Nephron (organoid): ENCODE data around the gene ITGA3.

Experiments
- H3K27ac Mint-ChIP-seq, 3 experiments: 2 replicates each; pipeline ENCODE4 v1.8.0; 2020; ENCODE audit warnings: mixed read lengths in 3 of 3, mild to moderate bottlenecking in 2 of 3, moderate library complexity in 1 of 3
- H3K27me3 Mint-ChIP-seq: 2 replicates; pipeline ENCODE4 v1.8.0; 2021; ENCODE audit warnings: low read depth, mild to moderate bottlenecking, moderate library complexity, mixed read lengths
- H3K36me3 Mint-ChIP-seq: 2 replicates; pipeline ENCODE4 v1.8.0; 2020; ENCODE audit warnings: low read depth, mixed read lengths
- H3K4me1 Mint-ChIP-seq: 2 replicates; pipeline ENCODE4 v1.8.0; 2020; ENCODE audit warnings: mixed read lengths
- H3K4me3 Mint-ChIP-seq, 3 experiments: 2 replicates each; pipeline ENCODE4 v1.8.0; 2020; ENCODE audit warnings: mild to moderate bottlenecking in 3 of 3, mixed read lengths in 3 of 3, moderate library complexity in 2 of 3
- H3K9me3 Mint-ChIP-seq: 2 replicates; pipeline ENCODE4 v1.8.0; 2020; ENCODE audit warnings: mixed read lengths
- TF ChIP-seq, protein P1 (sequence below), 3 experiments: fragments of 200-600 bp; sonication (generic); IDR thresholded peaks; one replicate each; pipeline ENCODE4 v1.5.0; 2021; ENCODE audit warnings: antibody characterized with exemption in 3 of 3; ENCODE audit not compliant: unreplicated experiment in 3 of 3

Gene ITGA3

DNA sequence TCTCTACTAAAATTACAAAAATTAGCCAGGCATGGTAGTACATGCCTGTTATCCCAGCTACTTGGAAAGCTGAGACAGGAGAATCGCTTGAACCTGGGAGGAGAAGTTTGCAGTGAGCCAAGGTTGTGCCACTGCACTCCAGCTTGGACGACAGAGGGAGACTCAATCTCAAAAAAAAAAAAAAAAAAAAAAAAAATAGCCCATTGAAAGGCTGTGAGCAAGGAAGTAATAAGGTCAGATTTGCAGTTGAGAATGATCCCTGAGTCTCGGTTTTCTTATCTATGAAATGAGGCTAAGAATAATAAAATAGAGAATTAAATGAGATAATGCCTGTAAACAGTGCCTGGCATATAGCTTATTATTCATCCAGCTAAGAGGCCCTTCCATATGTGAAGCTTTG, 37.9 kb downstream of the ITGA3 start:
- peaks cover 8% of the 10 kb centered on the region for H3K27me3 Mint-ChIP-seq
- H3K9me3 Mint-ChIP-seq: no peaks in the 10 kb centered on the region
- H3K4me1 Mint-ChIP-seq: peaks cover 19% of the 10 kb centered on the region
- peak overlapping the region; percentile 100 for H3K4me3 Mint-ChIP-seq
- TF ChIP-seq, protein P1, sequence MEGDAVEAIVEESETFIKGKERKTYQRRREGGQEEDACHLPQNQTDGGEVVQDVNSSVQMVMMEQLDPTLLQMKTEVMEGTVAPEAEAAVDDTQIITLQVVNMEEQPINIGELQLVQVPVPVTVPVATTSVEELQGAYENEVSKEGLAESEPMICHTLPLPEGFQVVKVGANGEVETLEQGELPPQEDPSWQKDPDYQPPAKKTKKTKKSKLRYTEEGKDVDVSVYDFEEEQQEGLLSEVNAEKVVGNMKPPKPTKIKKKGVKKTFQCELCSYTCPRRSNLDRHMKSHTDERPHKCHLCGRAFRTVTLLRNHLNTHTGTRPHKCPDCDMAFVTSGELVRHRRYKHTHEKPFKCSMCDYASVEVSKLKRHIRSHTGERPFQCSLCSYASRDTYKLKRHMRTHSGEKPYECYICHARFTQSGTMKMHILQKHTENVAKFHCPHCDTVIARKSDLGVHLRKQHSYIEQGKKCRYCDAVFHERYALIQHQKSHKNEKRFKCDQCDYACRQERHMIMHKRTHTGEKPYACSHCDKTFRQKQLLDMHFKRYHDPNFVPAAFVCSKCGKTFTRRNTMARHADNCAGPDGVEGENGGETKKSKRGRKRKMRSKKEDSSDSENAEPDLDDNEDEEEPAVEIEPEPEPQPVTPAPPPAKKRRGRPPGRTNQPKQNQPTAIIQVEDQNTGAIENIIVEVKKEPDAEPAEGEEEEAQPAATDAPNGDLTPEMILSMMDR (IDR thresholded peaks at IDR 0.05; ENCODE audit: unreplicated experiment in 3 of 3): no peak
- H3K36me3 Mint-ChIP-seq: peaks cover 11% of the 10 kb centered on the region
- peak overlapping the region; percentile 82 to 91 (median 89) for H3K27ac Mint-ChIP-seq

DNA sequence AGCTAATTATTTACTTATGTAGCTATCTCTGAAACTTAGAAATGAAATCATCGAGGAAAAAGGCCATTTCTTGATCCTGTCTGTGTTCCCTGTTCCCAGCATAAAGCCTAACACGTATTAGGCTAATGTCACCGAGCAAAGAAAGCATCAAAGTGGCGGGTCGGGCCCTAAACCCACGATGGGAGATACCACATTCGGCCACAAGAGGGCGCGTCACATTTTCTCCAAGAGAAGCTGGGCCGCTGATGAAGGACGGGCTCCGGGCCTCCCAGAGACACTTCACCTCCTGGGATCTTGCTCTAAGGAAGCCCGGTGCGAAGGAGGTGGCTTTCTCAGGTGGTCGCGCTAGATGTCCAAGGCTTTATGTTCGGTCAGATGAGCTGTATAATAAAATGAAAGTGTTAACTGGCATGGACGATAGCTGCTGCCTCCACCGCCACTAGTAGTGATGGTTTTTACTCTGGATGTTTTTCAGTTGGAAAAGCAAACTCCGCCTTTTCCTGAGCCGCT, 38.4 kb downstream of the ITGA3 start:
- H3K27me3 Mint-ChIP-seq: peaks cover 8% of the 10 kb centered on the region
- peak overlapping the region; percentile 100 for H3K4me3 Mint-ChIP-seq
- H3K36me3 Mint-ChIP-seq: peaks cover 12% of the 10 kb centered on the region
- no peaks in the 10 kb centered on the region for H3K9me3 Mint-ChIP-seq
- TF ChIP-seq, protein P1 (IDR thresholded peaks at IDR 0.05; ENCODE audit: unreplicated experiment in 3 of 3): peak; percentile 88 to 94 (median 92)
- peak overlapping the region; percentile 82 to 91 (median 89) for H3K27ac Mint-ChIP-seq
- peaks cover 20% of the 10 kb centered on the region for H3K4me1 Mint-ChIP-seq

GRCh38 chr17:50094753-50095619, 39.1 kb downstream of the ITGA3 start, which contains the start of gene PDK2:
PDK2 (plus strand) TSS chr17:50095351; CDS start chr17:50095436, 85 bp downstream.
- Mint-ChIP-seq H3K27me3 (peaks cover 8% of the 10 kb centered on the region), H3K4me3 (peak within 1 kb of the TSS; percentile 100), H3K4me1 (peaks cover 24% of the 10 kb centered on the region), H3K27ac (peak within 1 kb of the TSS; percentile 82 to 91 (median 89)), H3K36me3 (peaks cover 15% of the 10 kb centered on the region), H3K9me3 (no peaks in the 10 kb centered on the region)
- TF ChIP-seq, protein P1 (IDR thresholded peaks at IDR 0.05; ENCODE audit: unreplicated experiment in 3 of 3): no peak

DNA sequence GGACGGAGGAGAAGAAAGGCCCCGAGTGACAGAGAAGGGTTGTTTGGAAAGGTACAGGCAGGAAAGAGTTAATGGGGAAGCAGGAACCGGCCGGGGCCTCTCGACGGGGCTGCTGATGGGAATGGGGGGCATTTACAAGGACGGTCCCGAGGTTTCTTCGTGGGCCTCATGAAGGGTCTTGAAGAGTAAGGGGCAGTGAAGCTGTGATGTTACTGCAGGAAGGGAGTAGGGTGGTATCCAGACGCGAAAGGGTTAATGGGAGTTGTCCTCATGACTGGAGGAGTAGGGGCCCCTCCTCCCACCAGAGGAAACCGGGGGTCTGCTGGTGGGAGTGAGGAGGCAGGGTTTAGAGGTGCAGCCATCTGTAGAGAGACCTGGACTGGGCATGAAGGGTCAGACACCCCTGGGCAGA, 39.7 kb downstream of the ITGA3 start:
- TF ChIP-seq, protein P1 (IDR thresholded peaks at IDR 0.05; ENCODE audit: unreplicated experiment in 3 of 3): no peak
- H3K9me3 Mint-ChIP-seq: no peaks in the 10 kb centered on the region
- H3K27me3 Mint-ChIP-seq: peaks cover 8% of the 10 kb centered on the region
- peak overlapping the region; percentile 100 for H3K4me3 Mint-ChIP-seq
- peaks cover 15% of the 10 kb centered on the region for H3K36me3 Mint-ChIP-seq
- H3K27ac Mint-ChIP-seq: peak overlapping the region; percentile 82 to 91 (median 89)
- H3K4me1 Mint-ChIP-seq: peaks cover 31% of the 10 kb centered on the region

DNA sequence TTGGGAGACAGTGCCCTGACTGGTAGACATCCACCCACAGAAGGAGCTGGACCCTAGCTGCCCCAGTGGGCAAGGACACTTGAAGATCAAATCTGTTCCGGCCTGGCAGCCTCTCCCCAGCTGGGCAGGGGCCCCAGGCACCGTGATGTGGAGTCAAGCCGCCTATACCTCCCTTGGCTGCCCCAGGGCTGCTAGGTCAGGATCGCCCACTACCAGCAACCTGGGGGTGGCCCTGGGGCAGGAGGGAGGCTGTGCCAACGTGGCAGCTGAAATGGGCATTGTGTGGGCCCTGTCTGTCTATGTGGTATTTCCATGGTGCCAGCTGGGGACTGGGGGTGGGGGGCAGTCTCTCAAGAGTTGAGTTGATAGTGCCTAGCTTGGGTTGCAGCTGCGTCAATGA, 40.2 kb downstream of the ITGA3 start:
- Mint-ChIP-seq H3K4me1 (peaks cover 35% of the 10 kb centered on the region), H3K27ac (peak overlapping the region; percentile 82 to 91 (median 89)), H3K36me3 (peaks cover 15% of the 10 kb centered on the region), H3K9me3 (no peaks in the 10 kb centered on the region), H3K27me3 (peaks cover 8% of the 10 kb centered on the region), H3K4me3 (peak overlapping the region; percentile 100)
- TF ChIP-seq, protein P1 (IDR thresholded peaks at IDR 0.05; ENCODE audit: unreplicated experiment in 3 of 3): no peak
